ENCODE results near the gene TAPBP.
"Not testable (repeated sequence)": the region's sequence is repeated elsewhere in the genome, so short reads cannot be mapped to it uniquely, and the experiment has no call there.

TAPBP gene

GRCh38 chr6:33313709-33314514 lies at the start of gene TAPBP:
Gene TAPBP, minus strand, starts transcription at chr6:33314078. Its CDS starts 37 bp downstream, at chr6:33314041.
- DNase-seq, result peak; percentile 50

GRCh38 chr6:33363486-33363885 lies 49.6 kb upstream of the TAPBP start:
- DNase-seq, result not testable (repeated sequence)

GRCh38 chr6:33359331-33359730 lies 45.5 kb upstream of the TAPBP start:
- peak; percentile 45 for DNase-seq

- not testable (repeated sequence) for DNase-seq
Measured at GRCh38 chr6:33357160-33357871, 43.4 kb upstream of the TAPBP start.

- no peak for DNase-seq
Measured at GRCh38 chr6:33356295-33356694, 42.4 kb upstream of the TAPBP start.

- not testable (repeated sequence) for DNase-seq
Measured at GRCh38 chr6:33355860-33356259, 42.0 kb upstream of the TAPBP start.

GRCh38 chr6:33347816-33348215 lies 33.9 kb upstream of the TAPBP start:
- DNase-seq, result no peak

- DNase-seq, result not testable (repeated sequence)
Measured at GRCh38 chr6:33346972-33347371, 33.1 kb upstream of the TAPBP start.

GRCh38 chr6:33344701-33345697 lies 31.1 kb upstream of the TAPBP start:
- DNase-seq, result peak; percentile 74

- no peak for DNase-seq
Measured at GRCh38 chr6:33343953-33344611, 30.2 kb upstream of the TAPBP start.

GRCh38 chr6:33343606-33343952 lies 29.7 kb upstream of the TAPBP start:
- DNase-seq, result not testable (repeated sequence)

- no peak for DNase-seq
Measured at GRCh38 chr6:33339193-33339592, 25.3 kb upstream of the TAPBP start.

GRCh38 chr6:33336495-33336894 lies 22.6 kb upstream of the TAPBP start:
- no peak for DNase-seq

- no peak for DNase-seq
Measured at GRCh38 chr6:33335916-33336315, 22.0 kb upstream of the TAPBP start.

- no peak for DNase-seq
Measured at GRCh38 chr6:33333666-33334065, 19.8 kb upstream of the TAPBP start.

- DNase-seq, result no peak
Measured at GRCh38 chr6:33330736-33331135, 16.9 kb upstream of the TAPBP start.

- DNase-seq, result no peak
Measured at GRCh38 chr6:33329058-33329457, 15.2 kb upstream of the TAPBP start.

- DNase-seq, result no peak
Measured at GRCh38 chr6:33324125-33324524, 10.2 kb upstream of the TAPBP start.

GRCh38 chr6:33323623-33323948 lies 9.7 kb upstream of the TAPBP start:
- DNase-seq, result peak; percentile 50

- no peak for DNase-seq
Measured at GRCh38 chr6:33321227-33321626, 7.3 kb upstream of the TAPBP start.

GRCh38 chr6:33320315-33321181 lies 6.7 kb upstream of the TAPBP start:
- no peak for DNase-seq

GRCh38 chr6:33319939-33320314 lies 6.0 kb upstream of the TAPBP start:
- DNase-seq, result no peak

Data from NCI-H2171 treated with DMSO at 0.1 percent for 48 hours (cell line).